Middle frontal gyrus (tissue), 1 donor: ENCODE data around the gene TNXB.

Experiments
- DNase-seq: peaks from one replicate; pipeline ENCODE4 v3.0.0-alpha.2; 2015; ENCODE audit warnings: low spot score; ENCODE audit errors: extremely low spot score

The TNXB gene

GRCh38 chr6:32087574-32088486 is 21.3 kb downstream of the TNXB start:
- no peak for DNase-seq

DNA sequence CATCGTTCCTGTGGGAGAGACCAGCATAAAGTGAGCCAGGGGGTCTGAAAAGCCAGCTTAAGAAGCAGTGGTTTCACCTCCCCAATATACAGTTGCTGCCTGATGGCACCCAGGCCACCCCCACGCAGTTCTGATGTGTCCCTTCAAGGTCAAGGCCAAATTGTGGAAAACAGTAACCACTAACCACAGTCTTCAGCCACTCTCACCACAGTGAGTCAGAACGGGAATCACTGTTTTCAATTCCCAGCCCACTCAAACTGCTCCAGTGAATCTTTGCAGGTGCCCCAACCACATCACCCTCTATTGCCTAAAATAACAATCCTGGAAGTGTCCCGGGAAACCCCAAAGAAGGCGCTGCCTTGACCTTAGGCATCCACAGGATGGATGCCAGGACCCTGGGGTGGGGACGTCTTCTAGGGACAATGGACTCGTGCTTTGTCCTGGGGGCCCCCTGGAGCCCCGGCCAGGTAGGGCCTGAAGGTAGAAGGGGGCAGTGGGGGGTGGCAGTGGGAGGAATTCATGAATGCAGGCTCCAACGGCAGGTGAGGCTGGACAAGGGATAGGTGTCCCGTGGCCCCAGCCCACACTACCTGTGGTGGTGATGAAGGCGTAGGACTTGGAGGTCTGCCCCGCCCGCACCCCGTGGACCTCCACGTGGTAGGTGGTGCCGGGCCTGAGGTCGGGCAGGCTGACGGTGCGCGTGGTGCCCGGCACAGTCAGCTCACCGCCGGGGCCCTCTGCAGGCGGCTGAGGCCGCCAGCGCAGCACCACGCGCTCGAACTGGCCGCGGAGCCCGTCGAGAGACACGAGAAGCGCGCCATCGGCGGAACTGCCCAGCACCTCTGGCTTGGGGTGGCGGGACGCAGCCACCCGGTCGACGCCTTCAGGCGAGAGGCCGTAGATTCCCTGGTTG is 22.2 kb downstream of the TNXB start:
- no peak for DNase-seq

- DNase-seq, result no peak
Observed at GRCh38 chr6:32085759-32086459, 23.2 kb downstream of the TNXB start.

GRCh38 chr6:32084780-32085179 is 24.4 kb downstream of the TNXB start:
- no peak for DNase-seq

GRCh38 chr6:32083812-32084768 is 25.0 kb downstream of the TNXB start:
- DNase-seq, result no peak

DNA sequence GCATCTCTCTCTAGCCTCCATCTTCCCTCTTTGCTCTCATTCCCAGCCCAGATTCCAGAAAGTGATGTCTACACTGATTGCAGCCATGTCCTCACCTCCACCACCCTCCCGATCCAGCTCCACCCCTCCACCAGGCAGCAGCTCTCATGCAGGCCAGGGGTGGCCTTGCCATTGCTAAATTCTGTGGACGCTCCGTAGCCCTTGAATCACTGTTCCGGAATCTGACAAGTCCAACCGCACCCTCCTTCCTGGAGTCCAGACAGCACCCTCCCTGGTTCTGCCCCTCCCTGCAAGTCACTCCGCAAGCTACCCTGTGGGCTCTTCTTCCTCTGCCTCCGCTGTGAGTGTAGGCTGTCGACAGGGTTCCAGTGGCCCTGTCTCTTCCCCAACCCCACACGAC is 26.2 kb downstream of the TNXB start:
- DNase-seq, result no peak

GRCh38 chr6:32082478-32082877 is 26.7 kb downstream of the TNXB start:
- DNase-seq, result no peak

DNA sequence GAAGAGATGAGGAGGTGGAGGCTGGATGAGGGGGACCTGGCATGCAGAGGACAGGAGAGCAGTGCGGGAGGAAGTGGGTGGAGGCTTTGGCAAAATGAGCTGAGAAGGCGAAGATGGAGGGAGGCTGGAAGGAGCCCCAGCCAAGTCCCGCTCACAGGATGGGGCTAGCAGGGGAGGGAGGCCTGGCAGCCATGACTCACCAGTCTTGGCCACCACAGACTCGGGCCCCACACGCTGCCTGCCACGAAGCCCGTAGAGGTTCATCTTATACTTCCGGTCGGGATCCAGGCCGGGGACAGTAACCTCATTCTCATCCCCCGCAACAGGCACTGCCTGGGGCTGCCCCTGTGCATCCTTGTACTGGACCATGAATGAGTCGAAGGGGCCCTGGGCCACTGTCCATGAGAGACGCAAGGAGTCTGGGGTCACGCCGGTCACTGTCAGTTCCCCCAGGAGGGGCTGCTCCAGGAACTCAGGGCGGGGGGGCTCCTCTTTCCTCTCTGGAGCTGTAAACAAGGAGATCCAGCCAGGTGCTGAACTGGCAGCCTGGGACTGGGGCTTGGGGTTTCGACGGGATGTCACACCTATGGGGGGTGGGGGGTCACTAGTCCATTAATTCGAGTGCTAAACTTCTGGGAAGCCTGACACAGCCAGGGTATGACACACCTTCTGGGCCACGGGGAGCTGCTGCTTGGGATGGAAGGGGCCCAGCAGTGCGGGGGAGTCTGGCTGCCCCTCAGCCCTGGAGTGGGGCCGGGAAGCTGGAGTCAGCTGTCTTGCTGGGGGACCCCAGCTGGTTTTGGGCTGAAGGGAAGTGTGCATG is 27.8 kb downstream of the TNXB start:
- peak; percentile 7 for DNase-seq

DNA sequence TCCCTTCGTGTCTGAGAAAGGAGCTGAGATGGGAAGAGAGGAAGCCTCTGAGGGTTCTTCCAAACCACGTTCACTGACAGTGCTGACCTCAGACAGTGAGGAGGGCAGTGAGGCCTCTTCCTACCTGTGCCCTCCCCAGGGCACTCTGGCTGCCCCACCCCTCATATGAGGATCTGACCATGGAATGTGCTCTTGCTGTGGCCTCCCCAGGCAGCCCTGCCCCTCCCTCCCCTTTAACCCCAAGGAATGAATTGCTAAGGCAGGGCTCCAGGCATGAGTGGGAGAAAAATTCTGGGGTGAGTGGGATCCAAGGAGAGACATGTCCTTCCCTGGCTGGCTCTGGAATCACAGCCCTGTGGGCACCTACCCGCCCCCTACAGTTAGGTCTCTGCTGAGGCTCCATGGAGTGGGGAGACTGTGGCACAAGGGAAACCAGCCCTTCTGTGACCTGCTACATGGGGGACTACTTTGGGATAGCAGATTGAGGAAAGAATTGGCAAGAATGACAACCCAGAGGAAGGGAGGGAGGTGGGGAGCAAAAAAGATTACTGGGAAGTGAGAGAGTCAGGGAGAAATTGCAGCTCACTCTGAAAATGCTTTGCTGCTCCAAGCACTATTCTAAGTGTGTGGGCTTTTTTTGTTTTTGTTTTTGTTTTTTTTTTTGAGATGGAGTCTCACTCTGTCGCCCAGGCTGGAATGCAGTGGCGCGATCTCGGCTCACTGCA is 29.4 kb downstream of the TNXB start:
- DNase-seq, result no peak

DNA sequence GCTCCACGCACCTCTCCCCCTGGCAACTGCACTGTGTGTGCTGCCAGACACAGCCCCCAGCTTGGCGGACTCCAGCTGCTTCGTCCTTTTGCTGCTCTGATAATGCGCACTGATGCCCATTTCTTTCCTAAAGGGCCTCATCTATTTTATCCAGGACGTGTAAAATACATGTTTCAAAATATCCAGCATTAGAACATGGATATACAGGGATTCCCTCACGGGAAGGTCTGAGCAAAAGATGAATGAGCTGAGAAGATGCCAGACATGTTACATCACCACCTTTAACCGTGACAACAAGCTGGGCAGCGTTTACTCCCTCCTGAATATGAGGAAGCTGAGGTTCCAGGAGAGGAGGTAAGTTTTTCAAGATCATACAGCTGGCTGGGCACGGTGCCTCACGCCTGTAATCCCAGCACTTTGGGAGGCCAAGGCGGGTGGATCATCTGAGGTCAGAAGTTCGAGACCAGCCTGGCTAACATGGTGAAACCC is 32.8 kb downstream of the TNXB start:
- DNase-seq, result no peak

DNA sequence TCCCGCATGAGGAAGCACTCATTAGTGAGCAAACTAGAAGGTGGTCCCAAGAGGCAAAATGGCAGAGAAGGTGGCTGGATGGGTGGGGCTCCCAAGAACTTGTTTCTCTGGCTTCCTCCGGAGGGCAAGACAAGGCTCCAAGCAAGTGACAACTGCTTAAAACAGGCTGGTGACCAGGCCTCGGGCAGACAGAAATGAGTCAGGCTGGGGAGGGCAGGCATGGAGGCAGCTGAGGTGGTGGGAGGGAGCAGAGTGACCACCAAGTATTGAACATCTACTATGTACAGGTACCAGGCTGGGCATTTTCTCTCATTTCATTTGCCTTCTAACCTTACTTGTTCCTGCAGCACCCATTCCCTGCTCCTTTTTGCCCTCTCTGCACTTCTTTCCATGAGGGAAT is 33.4 kb downstream of the TNXB start:
- no peak for DNase-seq

DNA sequence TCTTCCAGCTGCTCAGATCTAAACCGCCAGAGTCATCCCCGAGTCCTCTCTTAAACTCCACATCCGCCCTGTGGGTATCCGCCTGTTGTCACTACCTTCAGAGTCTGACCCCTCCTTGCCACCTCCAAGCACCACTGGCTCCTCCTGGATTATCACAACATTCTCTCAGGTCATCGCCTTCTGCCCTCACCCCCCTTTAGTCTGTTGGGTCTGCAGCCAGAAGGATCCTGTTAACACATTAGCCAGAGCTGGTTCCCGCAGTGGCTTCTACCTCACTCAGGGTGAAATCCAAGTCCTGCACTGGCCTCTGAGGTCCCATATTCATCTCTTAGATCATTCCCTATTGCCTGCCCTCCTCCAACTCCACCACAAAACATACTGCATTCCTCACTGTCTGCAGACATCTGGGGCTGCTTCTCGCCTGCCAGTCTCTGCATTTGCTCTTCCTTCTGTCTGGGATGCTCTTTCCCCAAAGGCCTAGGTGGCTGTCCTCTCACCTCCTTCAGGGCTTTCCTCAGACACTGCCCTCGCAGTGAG is 34.1 kb downstream of the TNXB start:
- no peak for DNase-seq

DNA sequence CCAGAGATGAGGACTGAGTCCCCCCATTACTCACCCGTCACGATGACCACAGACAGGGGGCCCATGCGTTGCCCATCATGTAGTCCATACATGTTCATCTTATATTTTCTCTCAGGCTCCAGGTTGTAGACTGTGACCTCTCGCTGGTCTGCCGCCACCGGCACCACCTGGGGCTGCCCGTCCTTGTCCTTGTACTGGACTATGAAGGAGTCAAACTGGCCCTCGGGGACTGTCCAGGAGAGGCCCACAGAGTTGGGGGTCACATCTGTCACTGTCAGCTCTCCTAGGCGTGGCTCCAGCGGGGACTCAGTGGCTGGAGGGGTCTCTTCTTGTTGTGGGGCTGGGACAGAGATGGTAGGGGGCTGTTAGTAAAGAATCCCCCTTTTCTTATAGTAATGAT is 35.5 kb downstream of the TNXB start:
- no peak for DNase-seq

DNA sequence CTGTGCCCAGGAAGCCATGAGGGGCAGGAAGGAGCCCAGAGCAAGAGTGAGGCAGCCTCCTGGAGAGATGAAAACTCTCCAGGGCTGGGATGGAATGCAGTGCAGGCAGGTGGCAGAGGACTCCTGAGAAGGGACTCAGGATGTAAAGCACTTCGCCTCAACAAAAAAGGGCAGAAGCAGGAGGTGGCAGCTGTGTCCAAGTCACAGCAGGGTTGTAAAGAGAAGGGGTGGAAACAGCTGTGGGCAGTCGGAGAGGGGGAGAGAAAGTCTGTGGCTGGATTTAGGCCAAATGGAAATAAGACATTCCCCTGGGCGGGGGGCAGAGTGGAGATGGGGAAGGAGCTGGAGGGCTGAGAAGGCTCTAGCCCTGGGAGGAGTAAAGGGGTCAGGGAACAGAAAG is 36.0 kb downstream of the TNXB start:
- no peak for DNase-seq

- DNase-seq, result no peak
Observed at GRCh38 chr6:32070814-32071543, 38.2 kb downstream of the TNXB start.

GRCh38 chr6:32069878-32070515 is 39.1 kb downstream of the TNXB start:
- no peak for DNase-seq

GRCh38 chr6:32069460-32069859 is 39.7 kb downstream of the TNXB start:
- no peak for DNase-seq
